ENCODE data around the gene GPC6. TPM values are rescaled to one million over a fixed set of nuclear protein-coding genes. Genes with fewer than 3 reads are reported as not detected.

The GPC6 gene
- total and polyA plus RNA-seq, 9 of the 15 experiments (the other 6 are each of a cell fraction or from before 2014, with no cell fraction given) = under 0.01 to 0.20 (median 0.01) TPM; not detected in 4

DNA sequence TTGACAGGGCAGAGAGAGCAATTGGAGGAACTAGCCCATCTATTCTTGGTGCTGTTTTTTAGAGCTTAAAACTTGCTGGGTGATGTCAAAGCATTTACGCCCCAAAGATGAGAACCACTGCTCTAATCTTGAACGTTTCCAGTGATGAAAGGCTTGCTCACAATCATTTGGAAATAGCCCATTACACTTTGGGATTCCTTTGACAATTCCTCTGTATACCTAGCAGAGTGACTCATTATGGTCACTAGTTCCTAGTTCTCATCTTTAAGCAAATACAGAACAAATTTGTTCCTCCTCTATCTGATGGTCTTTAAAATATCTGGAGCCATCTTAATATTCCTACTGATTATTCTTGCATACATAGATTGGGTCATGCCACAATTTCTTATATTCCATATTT lies 112.3 kb downstream of the GPC6 start:
- H2AFZ ChIP-seq (ENCODE audit: low read depth, low read length) = no peak overlapping the region
- H3K36me3 ChIP-seq (ENCODE audit: control insufficient read depth, insufficient read depth, low read length) = no peaks in the 10 kb centered on the region
- in situ Hi-C loops (cut with MboI) (no loop called here), intact Hi-C loops (cut with micrococcal nuclease) (no loop called here)
- no TSS peak for BruUV-seq (replicated peaks)
- no peaks in the 10 kb centered on the region for H3K9me1 ChIP-seq (ENCODE audit: control insufficient read depth, insufficient read depth, low read length)
- no peaks in the 10 kb centered on the region for H4K20me1 ChIP-seq (replicated peaks; ENCODE audit: control insufficient read depth, insufficient read depth, low read length)
- WGBS (ENCODE audit: insufficient coverage, low coverage, missing lambda C conversion rate) = 3% methylated on average over 2 of the region's 2 CpGs
- H3K79me2 ChIP-seq (ENCODE audit: control insufficient read depth, insufficient read depth, low read length) = no peaks in the 10 kb centered on the region
- peaks cover 0 to 2% of the 10 kb centered on the region in 2 experiments; a peak in 1 of 5 replicates for H3K27me3 ChIP-seq (ENCODE audit: control insufficient read depth in 2 of 2, insufficient read depth in 2 of 2, low read length in 2 of 2)
- TF ChIP-seq TCF3 (CRISPR knock-in tag; IDR thresholded peaks at IDR 0.05) = no peak
- TF ChIP-seq TAF15 (IDR thresholded peaks at IDR 0.05; ENCODE audit: low read depth, low read length) = no peak
- no peak for TF ChIP-seq CREB1 (IDR thresholded peaks at IDR 0.05)
- TF ChIP-seq CREB1 (CRISPR knock-in tag; IDR thresholded peaks at IDR 0.05) = no peak
- TF ChIP-seq TRIM28 (IDR thresholded peaks at IDR 0.05) = no peak
- TF ChIP-seq CBX2 (IDR thresholded peaks at IDR 0.05; ENCODE audit: insufficient read depth, low read length, poor library complexity, severe bottlenecking) = no peak
- ATAC-seq (no peak; the same call in 2 of the 3 replicates), FAIRE-seq (no peak), DNase-seq (ENCODE audit: extremely low read depth in 1 of 4, low spot score in 3 of 4) (no peak)
- no peak overlapping the region for H3K9ac ChIP-seq (ENCODE audit: insufficient read depth in 1 of 2, low read depth in 2 of 2, low read length in 2 of 2)
- H3K27ac ChIP-seq (ENCODE audit: extremely low read depth, low read depth, low read length) = no peak overlapping the region
- H3K4me2 ChIP-seq (ENCODE audit: insufficient read depth, low read length) = no peak overlapping the region
- CTCF ChIA-PET (ENCODE audit: low intra/inter-chr PET ratio) = interaction anchor here (0.5 kb wide), 1 partner anchor 674 kb away, joined by 3 read pairs; no protein-coding TSS in a partner anchor
- POLR2A ChIA-PET = interaction anchor here (1.7 to 2.0 kb wide), 2 partner anchors 12 to 14 kb away, joined by 4 to 5 read pairs; no protein-coding TSS in a partner anchor
- no peaks in the 10 kb centered on the region; the same call in 1 of the 2 replicates for H3K9me3 ChIP-seq (replicated peaks; ENCODE audit: control insufficient read depth, insufficient read depth, low read depth, low read length)
- no peaks in the 10 kb centered on the region for H3K4me1 ChIP-seq (replicated peaks in 1 of 2; ENCODE audit: control insufficient read depth in 2 of 2, insufficient read depth in 2 of 2, low read length in 2 of 2)
- no peak overlapping the region for H3K4me3 ChIP-seq

DNA sequence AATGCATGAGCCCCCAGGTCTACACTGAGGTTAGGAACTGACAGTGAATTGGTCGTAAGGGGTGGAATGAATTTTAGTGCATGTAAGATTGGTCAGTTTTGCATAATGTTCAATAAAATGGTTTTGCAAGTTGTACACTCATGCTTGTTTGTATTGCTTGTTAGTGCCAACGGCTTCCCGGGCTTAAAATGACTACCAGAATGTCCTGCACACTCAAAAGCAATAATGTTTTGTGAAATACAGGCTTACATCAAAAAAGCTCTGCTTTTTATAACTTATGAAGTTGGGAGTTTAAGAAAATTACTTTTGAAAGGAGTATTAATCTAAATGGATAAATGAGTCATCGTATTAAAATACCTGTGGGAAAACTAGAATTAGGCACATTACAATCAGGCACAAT lies 112.9 kb downstream of the GPC6 start:
- Histone ChIP-seq H3K4me1 (replicated peaks in 1 of 2; ENCODE audit: control insufficient read depth in 2 of 2, insufficient read depth in 2 of 2, low read length in 2 of 2) (no peaks in the 10 kb centered on the region), H3K9me3 (replicated peaks; ENCODE audit: control insufficient read depth, insufficient read depth, low read depth, low read length) (no peaks in the 10 kb centered on the region; the same call in 1 of the 2 replicates), H3K27me3 (ENCODE audit: control insufficient read depth in 2 of 2, insufficient read depth in 2 of 2, low read length in 2 of 2) (peaks cover 0 to 2% of the 10 kb centered on the region in 2 experiments; a peak in 1 of 5 replicates), H3K36me3 (ENCODE audit: control insufficient read depth, insufficient read depth, low read length) (no peaks in the 10 kb centered on the region), H3K4me2 (ENCODE audit: insufficient read depth, low read length) (no peak overlapping the region), H3K27ac (ENCODE audit: extremely low read depth, low read depth, low read length) (no peak overlapping the region), H3K79me2 (ENCODE audit: control insufficient read depth, insufficient read depth, low read length) (no peaks in the 10 kb centered on the region), H2AFZ (ENCODE audit: low read depth, low read length) (no peak overlapping the region), H3K9me1 (ENCODE audit: control insufficient read depth, insufficient read depth, low read length) (no peaks in the 10 kb centered on the region), H4K20me1 (replicated peaks; ENCODE audit: control insufficient read depth, insufficient read depth, low read length) (no peaks in the 10 kb centered on the region), H3K4me3 (no peak overlapping the region), H3K9ac (ENCODE audit: insufficient read depth in 1 of 2, low read depth in 2 of 2, low read length in 2 of 2) (no peak overlapping the region)
- intact Hi-C loops (cut with micrococcal nuclease) (no loop called here), in situ Hi-C loops (cut with MboI) (no loop called here)
- no peak for FAIRE-seq
- DNase-seq (ENCODE audit: extremely low read depth in 1 of 4, low spot score in 3 of 4) = no peak
- ChIA-PET POLR2A (interaction anchor here (2.0 kb wide), 1 partner anchor 11 kb away, joined by 5 read pairs; no protein-coding TSS in a partner anchor), CTCF (ENCODE audit: low intra/inter-chr PET ratio) (no interaction called here)
- 3% methylated on average over 4 of the region's 4 CpGs for WGBS (ENCODE audit: insufficient coverage, low coverage, missing lambda C conversion rate)
- ATAC-seq = no peak
- BruUV-seq (replicated peaks) = no TSS peak
- TF ChIP-seq ZNF668 (CRISPR knock-in tag; IDR thresholded peaks at IDR 0.05) (no peak), CXXC5 (CRISPR knock-in tag; IDR thresholded peaks at IDR 0.05) (no peak), KDM5B (IDR thresholded peaks at IDR 0.05; ENCODE audit: insufficient replicate concordance, low read depth, low read length) (no peak), MTA3 (IDR thresholded peaks at IDR 0.05; ENCODE audit: borderline replicate concordance) (no peak), ZNF586 (CRISPR knock-in tag; conservative IDR thresholded peaks at IDR 0.05) (no peak), KLF10 (CRISPR knock-in tag; IDR thresholded peaks at IDR 0.05) (no peak), SMC3 (conservative IDR thresholded peaks at IDR 0.05; ENCODE audit: insufficient read depth, low read depth, low read length) (no peak)
- TF ChIP-seq, protein P1, sequence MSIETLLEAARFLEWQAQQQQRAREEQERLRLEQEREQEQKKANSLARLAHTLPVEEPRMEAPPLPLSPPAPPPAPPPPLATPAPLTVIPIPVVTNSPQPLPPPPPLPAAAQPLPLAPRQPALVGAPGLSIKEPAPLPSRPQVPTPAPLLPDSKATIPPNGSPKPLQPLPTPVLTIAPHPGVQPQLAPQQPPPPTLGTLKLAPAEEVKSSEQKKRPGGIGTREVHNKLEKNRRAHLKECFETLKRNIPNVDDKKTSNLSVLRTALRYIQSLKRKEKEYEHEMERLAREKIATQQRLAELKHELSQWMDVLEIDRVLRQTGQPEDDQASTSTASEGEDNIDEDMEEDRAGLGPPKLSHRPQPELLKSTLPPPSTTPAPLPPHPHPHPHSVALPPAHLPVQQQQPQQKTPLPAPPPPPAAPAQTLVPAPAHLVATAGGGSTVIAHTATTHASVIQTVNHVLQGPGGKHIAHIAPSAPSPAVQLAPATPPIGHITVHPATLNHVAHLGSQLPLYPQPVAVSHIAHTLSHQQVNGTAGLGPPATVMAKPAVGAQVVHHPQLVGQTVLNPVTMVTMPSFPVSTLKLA (conservative IDR thresholded peaks at IDR 0.05) = no peak
- TF ChIP-seq, protein P2, sequence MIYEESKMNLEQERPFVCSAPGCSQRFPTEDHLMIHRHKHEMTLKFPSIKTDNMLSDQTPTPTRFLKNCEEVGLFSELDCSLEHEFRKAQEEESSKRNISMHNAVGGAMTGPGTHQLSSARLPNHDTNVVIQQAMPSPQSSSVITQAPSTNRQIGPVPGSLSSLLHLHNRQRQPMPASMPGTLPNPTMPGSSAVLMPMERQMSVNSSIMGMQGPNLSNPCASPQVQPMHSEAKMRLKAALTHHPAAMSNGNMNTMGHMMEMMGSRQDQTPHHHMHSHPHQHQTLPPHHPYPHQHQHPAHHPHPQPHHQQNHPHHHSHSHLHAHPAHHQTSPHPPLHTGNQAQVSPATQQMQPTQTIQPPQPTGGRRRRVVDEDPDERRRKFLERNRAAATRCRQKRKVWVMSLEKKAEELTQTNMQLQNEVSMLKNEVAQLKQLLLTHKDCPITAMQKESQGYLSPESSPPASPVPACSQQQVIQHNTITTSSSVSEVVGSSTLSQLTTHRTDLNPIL (CRISPR knock-in tag; IDR thresholded peaks at IDR 0.05) = no peak
